ENCODE measurements around the gene LY6G5C. TPM values are rescaled to one million over a fixed set of nuclear protein-coding genes. Genes with fewer than 3 reads are reported as not detected.

LY6G5C gene
- total RNA-seq, 1 experiment from 2014 or later: 1.7 TPM

DNA sequence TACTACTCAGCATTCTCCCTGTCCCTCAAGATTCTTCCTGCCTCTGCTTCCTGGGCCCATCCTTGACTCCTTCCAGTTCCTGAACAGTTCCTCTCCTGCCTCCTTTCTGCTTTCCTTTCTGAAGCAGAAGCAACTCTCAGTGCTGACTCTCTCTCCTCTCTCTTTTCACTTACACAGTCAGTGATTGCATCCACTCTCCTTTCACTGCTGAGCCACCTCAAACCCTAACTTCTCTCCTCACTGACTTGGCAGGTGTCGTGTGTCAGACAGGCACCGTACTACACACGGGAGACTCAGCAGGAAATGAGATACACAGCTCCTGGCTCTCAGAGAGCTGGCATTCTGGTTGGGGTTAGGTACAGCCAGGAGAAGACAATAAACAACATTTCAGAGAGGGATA, 16.7 kb upstream of the LY6G5C start:
- DNase-seq (ENCODE audit: low read depth, low spot score): no peak
- Histone ChIP-seq H3K9me3 (ENCODE audit: control insufficient read depth in 1 of 2, insufficient read depth in 1 of 2, low read depth in 1 of 2, low read length in 2 of 2) (no peaks in the 10 kb centered on the region), H2AFZ (ENCODE audit: low read depth, low read length, poor library complexity, severe bottlenecking) (no peak overlapping the region), H3K79me2 (ENCODE audit: insufficient read depth, low read length) (peaks cover 11% of the 10 kb centered on the region), H3K9me2 (ENCODE audit: insufficient read depth) (no peaks in the 10 kb centered on the region), H3K27me3 (ENCODE audit: insufficient read depth, low read length) (no peaks in the 10 kb centered on the region), H4K20me1 (ENCODE audit: insufficient read depth) (no peaks in the 10 kb centered on the region), H3K9ac (ENCODE audit: low read length) (no peak overlapping the region), H3K27ac (ENCODE audit: low read depth, low read length) (no peak overlapping the region), H3K36me3 (ENCODE audit: control insufficient read depth in 1 of 2, insufficient read depth in 2 of 2, low read length in 2 of 2) (peaks cover 0 to 14% of the 10 kb centered on the region in 2 experiments; a peak in 2 of 4 replicates), H3K4me1 (ENCODE audit: control insufficient read depth in 1 of 2, insufficient read depth in 2 of 2, low read length in 2 of 2) (peaks cover 4 to 8% of the 10 kb centered on the region in 2 experiments; a peak in 2 of 4 replicates), H3K4me2 (ENCODE audit: low read length) (no peak overlapping the region), H3K4me3 (replicated peaks in 1 of 2; ENCODE audit: low read depth in 1 of 2, low read length in 2 of 2) (no peak overlapping the region)
- ChIA-PET CTCF (no interaction called here), POLR2A (no interaction called here), RAD21 (ENCODE audit: low non-redundant PET in 1 of 2, low total read pairs in 2 of 2, uncharacterized antibody in 2 of 2, unreplicated experiment in 2 of 2) (no interaction called here)
- no peak for TF ChIP-seq CTCF (IDR thresholded peaks at IDR 0.05 in 2 of 3, conservative IDR thresholded peaks at IDR 0.05 in 1 of 3; ENCODE audit: borderline replicate concordance in 1 of 3, insufficient read depth in 1 of 3, low read depth in 2 of 3, low read length in 2 of 3)
- no peak for TF ChIP-seq SIN3A (IDR thresholded peaks at IDR 0.05; ENCODE audit: low read depth)
- no peak for TF ChIP-seq POLR2AphosphoS5 (IDR thresholded peaks at IDR 0.05; ENCODE audit: low read depth, low read length)
- no peak for TF ChIP-seq CBX3 (IDR thresholded peaks at IDR 0.05; ENCODE audit: low read depth)
- no peak for TF ChIP-seq RAD21 (IDR thresholded peaks at IDR 0.05; ENCODE audit: low read depth)
- TF ChIP-seq JUND (IDR thresholded peaks at IDR 0.05): no peak
- TF ChIP-seq ZFX (IDR thresholded peaks at IDR 0.05): no peak
- TF ChIP-seq, protein P1, sequence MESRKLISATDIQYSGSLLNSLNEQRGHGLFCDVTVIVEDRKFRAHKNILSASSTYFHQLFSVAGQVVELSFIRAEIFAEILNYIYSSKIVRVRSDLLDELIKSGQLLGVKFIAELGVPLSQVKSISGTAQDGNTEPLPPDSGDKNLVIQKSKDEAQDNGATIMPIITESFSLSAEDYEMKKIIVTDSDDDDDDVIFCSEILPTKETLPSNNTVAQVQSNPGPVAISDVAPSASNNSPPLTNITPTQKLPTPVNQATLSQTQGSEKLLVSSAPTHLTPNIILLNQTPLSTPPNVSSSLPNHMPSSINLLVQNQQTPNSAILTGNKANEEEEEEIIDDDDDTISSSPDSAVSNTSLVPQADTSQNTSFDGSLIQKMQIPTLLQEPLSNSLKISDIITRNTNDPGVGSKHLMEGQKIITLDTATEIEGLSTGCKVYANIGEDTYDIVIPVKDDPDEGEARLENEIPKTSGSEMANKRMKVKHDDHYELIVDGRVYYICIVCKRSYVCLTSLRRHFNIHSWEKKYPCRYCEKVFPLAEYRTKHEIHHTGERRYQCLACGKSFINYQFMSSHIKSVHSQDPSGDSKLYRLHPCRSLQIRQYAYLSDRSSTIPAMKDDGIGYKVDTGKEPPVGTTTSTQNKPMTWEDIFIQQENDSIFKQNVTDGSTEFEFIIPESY (IDR thresholded peaks at IDR 0.05; ENCODE audit: extremely low read depth, insufficient replicate concordance, low read length): no peak
- no peak for TF ChIP-seq CEBPB (IDR thresholded peaks at IDR 0.05; ENCODE audit: low read depth)
- no peak for TF ChIP-seq ZNF274 (IDR thresholded peaks at IDR 0.05; ENCODE audit: low read depth, low read length)
- TF ChIP-seq FOSL1 (IDR thresholded peaks at IDR 0.05; ENCODE audit: low read depth): no peak
- TF ChIP-seq, protein P2, sequence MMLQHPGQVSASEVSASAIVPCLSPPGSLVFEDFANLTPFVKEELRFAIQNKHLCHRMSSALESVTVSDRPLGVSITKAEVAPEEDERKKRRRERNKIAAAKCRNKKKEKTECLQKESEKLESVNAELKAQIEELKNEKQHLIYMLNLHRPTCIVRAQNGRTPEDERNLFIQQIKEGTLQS (IDR thresholded peaks at IDR 0.05): no peak
- no peak for TF ChIP-seq EGR1 (IDR thresholded peaks at IDR 0.05; ENCODE audit: low read depth)
- no peak for TF ChIP-seq REST (IDR thresholded peaks at IDR 0.05; ENCODE audit: low read depth)
- TF ChIP-seq, protein P3, sequence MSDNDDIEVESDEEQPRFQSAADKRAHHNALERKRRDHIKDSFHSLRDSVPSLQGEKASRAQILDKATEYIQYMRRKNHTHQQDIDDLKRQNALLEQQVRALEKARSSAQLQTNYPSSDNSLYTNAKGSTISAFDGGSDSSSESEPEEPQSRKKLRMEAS (IDR thresholded peaks at IDR 0.05): no peak
- no peak for TF ChIP-seq EZH2 (IDR thresholded peaks at IDR 0.05)
- TF ChIP-seq SRF (IDR thresholded peaks at IDR 0.05; ENCODE audit: low read depth): no peak
- TF ChIP-seq SP1 (IDR thresholded peaks at IDR 0.05; ENCODE audit: low read depth): no peak
- no peak for TF ChIP-seq YY1 (IDR thresholded peaks at IDR 0.05; ENCODE audit: extremely low read depth, insufficient replicate concordance, low read depth, low read length)
- TF ChIP-seq ELF1 (IDR thresholded peaks at IDR 0.05; ENCODE audit: borderline replicate concordance, low read depth): no peak
- intact Hi-C loops (cut with micrococcal nuclease): no loop called here
- ATAC-seq: no peak
- BruUV-seq (replicated peaks): no TSS peak
